Ovary (tissue), 3 donors: ENCODE results near the gene ARF1.

Source experiments
- CTCF ChIP-seq, 3 donors: fragments of 450-650 bp in 2 of 3; fragments of 200-600 bp in 1 of 3; IDR thresholded peaks; one replicate each; pipeline versions ENCODE4 v1.5.1 to v1.8.0; 2016 to 2022; ENCODE audit warnings: antibody characterized with exemption in 3 of 3, mild to moderate bottlenecking in 1 of 3
- EP300 ChIP-seq: sonication (generic); formaldehyde crosslinking; IDR thresholded peaks from one replicate; pipeline ENCODE4 v1.6.1; 2017; ENCODE audit warnings: antibody characterized with exemption
- POLR2A ChIP-seq: fragments of 450-650 bp; IDR thresholded peaks from one replicate; pipeline ENCODE4 v1.6.1; 2017; ENCODE audit warnings: antibody characterized with exemption, mild to moderate bottlenecking, moderate library complexity
- donor health status: DM: no; HTN: no; CAD: no.

- TF ChIP-seq CTCF (IDR thresholded peaks at IDR 0.05): no peak
- TF ChIP-seq POLR2A: no peak
- no peak for TF ChIP-seq EP300
Measured at GRCh38 chr1:228079013-228079412, 3.5 kb upstream of the ARF1 start.
